Measurements from ENCODE around the gene TBC1D20. TPM values are rescaled to one million over a fixed set of nuclear protein-coding genes. Genes with fewer than 3 reads are reported as not detected.

Gene TBC1D20
- total RNA-seq, 6 donors from 2014 or later = 35.5 to 59.7 (median 37.5) TPM

- WGBS, 2 donors = 60 to 65% methylated on average over 12 to 13 of the region's 13 CpGs
- DNase-seq (peak; percentile 73 to 85), ATAC-seq (ENCODE audit: low FRiP score in 2 of 2) (peak; percentile 46 to 75)
- peaks cover 0 to 9% (median 7%) of the 10 kb centered on the region in 4 donors for H3K4me1 ChIP-seq
- H3K36me3 ChIP-seq = peaks cover 10 to 54% (median 27%) of the 10 kb centered on the region in 4 donors
- H3K4me3 ChIP-seq = no peak overlapping the region
- no peaks in the 10 kb centered on the region for H3K9me3 ChIP-seq
- no peaks in the 10 kb centered on the region for H3K27me3 ChIP-seq
- peak overlapping the region in 2 of 4 donors; percentile 61 for H3K27ac ChIP-seq
- TF ChIP-seq POLR2A (IDR thresholded peaks at IDR 0.05) = no peak
These were observed 46.5 kb downstream of the TBC1D20 start for GRCh38 chr20:415820-416322.

GRCh38 chr20:414161-414560 is 48.2 kb downstream of the TBC1D20 start:
- ATAC-seq (ENCODE audit: low FRiP score in 2 of 2) (no peak), DNase-seq (no peak)
- TF ChIP-seq EP300 (IDR thresholded peaks at IDR 0.05) = no peak
- TF ChIP-seq, protein P1, sequence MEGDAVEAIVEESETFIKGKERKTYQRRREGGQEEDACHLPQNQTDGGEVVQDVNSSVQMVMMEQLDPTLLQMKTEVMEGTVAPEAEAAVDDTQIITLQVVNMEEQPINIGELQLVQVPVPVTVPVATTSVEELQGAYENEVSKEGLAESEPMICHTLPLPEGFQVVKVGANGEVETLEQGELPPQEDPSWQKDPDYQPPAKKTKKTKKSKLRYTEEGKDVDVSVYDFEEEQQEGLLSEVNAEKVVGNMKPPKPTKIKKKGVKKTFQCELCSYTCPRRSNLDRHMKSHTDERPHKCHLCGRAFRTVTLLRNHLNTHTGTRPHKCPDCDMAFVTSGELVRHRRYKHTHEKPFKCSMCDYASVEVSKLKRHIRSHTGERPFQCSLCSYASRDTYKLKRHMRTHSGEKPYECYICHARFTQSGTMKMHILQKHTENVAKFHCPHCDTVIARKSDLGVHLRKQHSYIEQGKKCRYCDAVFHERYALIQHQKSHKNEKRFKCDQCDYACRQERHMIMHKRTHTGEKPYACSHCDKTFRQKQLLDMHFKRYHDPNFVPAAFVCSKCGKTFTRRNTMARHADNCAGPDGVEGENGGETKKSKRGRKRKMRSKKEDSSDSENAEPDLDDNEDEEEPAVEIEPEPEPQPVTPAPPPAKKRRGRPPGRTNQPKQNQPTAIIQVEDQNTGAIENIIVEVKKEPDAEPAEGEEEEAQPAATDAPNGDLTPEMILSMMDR (IDR thresholded peaks at IDR 0.05) = no peak
- H3K9me3 ChIP-seq = no peaks in the 10 kb centered on the region
- H3K27ac ChIP-seq = no peak overlapping the region
- H3K4me1 ChIP-seq = peaks cover 13 to 20% (median 19%) of the 10 kb centered on the region in 4 donors
- no peak overlapping the region for H3K4me3 ChIP-seq
- peaks cover 4 to 49% (median 13%) of the 10 kb centered on the region in 4 donors for H3K36me3 ChIP-seq
- WGBS, 2 donors = 83 to 86% methylated on average over 2 of the region's 2 CpGs
- no peaks in the 10 kb centered on the region for H3K27me3 ChIP-seq

GRCh38 chr20:412081-412480 is 50.3 kb downstream of the TBC1D20 start:
- H3K27me3 ChIP-seq = no peaks in the 10 kb centered on the region
- DNase-seq = no peak
- TF ChIP-seq POLR2A (IDR thresholded peaks at IDR 0.05) (no peak), EP300 (IDR thresholded peaks at IDR 0.05) (no peak), POLR2AphosphoS5 (IDR thresholded peaks at IDR 0.05) (no peak)
- TF ChIP-seq, protein P1 (IDR thresholded peaks at IDR 0.05) = no peak
- H3K36me3 ChIP-seq = peaks cover 0 to 31% (median 2%) of the 10 kb centered on the region in 4 donors
- no peak overlapping the region for H3K27ac ChIP-seq
- H3K9me3 ChIP-seq = no peaks in the 10 kb centered on the region
- 96 to 100% methylated on average over 3 of the region's 3 CpGs for WGBS, 2 donors
- H3K4me1 ChIP-seq = peaks cover 19 to 31% (median 27%) of the 10 kb centered on the region in 4 donors
- H3K4me3 ChIP-seq = no peak overlapping the region
- ATAC-seq (ENCODE audit: low FRiP score in 2 of 2) = no peak

DNA sequence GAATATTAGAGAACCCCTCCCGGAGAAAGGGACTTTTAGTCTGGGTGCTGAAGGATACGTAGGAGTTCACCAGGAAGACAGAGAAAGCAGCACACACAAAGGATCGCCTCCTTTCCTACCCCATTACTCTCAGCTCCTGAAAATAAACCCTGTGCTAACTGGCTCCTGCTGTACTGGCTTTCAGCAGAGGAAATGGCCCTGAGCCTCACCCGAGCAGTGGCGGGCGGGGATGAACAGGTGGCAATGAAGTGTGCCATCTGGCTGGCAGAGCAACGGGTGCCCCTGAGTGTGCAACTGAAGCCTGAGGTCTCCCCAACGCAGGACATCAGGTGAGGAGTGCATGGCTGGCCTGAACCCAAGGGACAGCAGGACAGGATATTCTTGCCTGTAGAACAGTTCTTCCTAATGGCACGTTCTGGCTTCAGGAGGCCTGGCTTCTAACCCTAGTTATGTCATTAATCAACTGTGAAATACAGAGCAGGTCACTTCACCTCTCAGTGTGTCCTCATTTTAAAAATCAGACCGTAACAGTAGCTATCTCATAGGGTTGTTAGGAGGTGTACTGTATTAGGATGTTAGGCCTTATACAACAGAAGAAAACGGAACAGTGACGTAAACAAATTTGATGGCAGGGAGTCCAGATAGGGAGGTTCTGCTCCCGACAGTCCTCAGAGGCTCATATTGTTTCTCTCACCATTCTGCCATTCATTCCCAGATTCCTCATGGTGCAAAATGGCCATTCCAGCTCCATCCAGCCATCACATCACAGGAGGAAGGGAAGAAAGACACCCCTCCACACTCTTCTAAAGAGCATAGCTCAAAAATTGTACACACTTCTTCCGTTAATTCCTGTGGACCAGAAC is 52.4 kb downstream of the TBC1D20 start:
- H3K27ac ChIP-seq = peak overlapping the region; percentile 12 to 98 (median 56)
- H3K9me3 ChIP-seq = no peaks in the 10 kb centered on the region
- ATAC-seq (ENCODE audit: low FRiP score in 2 of 2) = no peak
- TF ChIP-seq POLR2AphosphoS5 (IDR thresholded peaks at IDR 0.05) = no peak
- TF ChIP-seq POLR2A (IDR thresholded peaks at IDR 0.05) = no peak
- TF ChIP-seq EP300 (IDR thresholded peaks at IDR 0.05) = no peak
- TF ChIP-seq, protein P1 (IDR thresholded peaks at IDR 0.05) = no peak
- H3K27me3 ChIP-seq = no peaks in the 10 kb centered on the region
- DNase-seq = no peak
- peaks cover 22 to 26% (median 24%) of the 10 kb centered on the region in 4 donors for H3K4me1 ChIP-seq
- peak overlapping the region in 2 of 4 donors; percentile 83 to 85 for H3K4me3 ChIP-seq
- H3K36me3 ChIP-seq = peaks cover 0 to 25% (median 2%) of the 10 kb centered on the region in 4 donors
- WGBS, 2 donors = 75 to 88% methylated on average over 12 to 14 of the region's 14 CpGs

DNA sequence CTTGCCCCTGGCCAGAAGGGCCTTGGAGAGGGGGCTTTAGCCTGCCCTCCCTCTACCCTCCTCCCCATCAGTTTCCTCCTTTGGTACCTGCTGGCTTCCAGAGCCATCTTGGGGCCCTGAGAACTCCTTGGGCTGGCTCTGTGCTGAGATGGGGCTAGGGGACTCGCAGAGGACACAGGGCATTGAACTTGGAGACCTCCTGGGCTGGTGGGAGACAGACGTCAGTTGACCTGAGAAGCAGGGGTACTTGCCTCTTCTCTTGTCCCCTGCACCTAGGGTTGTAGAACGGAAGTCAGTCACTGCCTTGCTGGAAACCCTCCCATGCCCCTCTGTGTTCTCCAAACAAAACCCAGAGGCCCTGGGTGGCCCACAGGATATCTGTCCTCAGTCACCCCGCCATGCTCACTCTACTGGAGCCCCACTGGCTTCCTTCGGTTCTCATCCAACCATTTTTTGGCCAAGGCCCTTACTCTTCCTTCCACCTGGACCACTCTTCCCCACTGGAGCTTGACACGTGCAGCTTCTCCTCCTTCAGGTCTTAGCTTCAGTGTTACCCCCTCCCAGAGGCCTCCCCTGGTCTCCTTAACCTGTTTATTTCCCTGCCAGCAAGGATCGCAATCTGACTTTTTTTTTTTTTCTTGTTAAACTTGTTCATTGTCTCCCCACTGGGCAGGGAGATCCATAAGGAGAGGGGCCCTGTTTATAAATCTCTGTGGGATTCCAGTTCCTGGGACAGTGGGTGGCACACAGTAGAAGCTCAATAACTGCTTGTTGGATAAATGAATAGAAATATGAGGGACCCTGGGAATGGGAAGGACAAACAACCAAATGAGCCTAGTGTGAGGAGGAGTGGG is 53.3 kb downstream of the TBC1D20 start:
- ATAC-seq (ENCODE audit: low FRiP score in 2 of 2) = peak in 1 of 2 donors; percentile 1
- DNase-seq = no peak
- H3K27ac ChIP-seq = peak overlapping the region; percentile 96 to 98 (median 96)
- H3K4me1 ChIP-seq = peaks cover 22 to 26% (median 24%) of the 10 kb centered on the region in 4 donors
- no peak for TF ChIP-seq POLR2AphosphoS5 (IDR thresholded peaks at IDR 0.05)
- peak overlapping the region; percentile 83 to 96 (median 88) for H3K4me3 ChIP-seq
- H3K9me3 ChIP-seq = no peaks in the 10 kb centered on the region
- no peaks in the 10 kb centered on the region for H3K27me3 ChIP-seq
- WGBS, 2 donors = 9 to 14% methylated on average over 6 to 7 of the region's 7 CpGs
- H3K36me3 ChIP-seq = peaks cover 0 to 24% (median 2%) of the 10 kb centered on the region in 4 donors
